Non-pigmented ciliary epithelial cell (primary cell): ENCODE measurements around the gene MYPN.
"Not testable (repeated sequence)": the region's sequence is repeated elsewhere in the genome, so short reads cannot be mapped to it uniquely, and the experiment has no call there.

ENCODE experiments used
- DNase-seq: peaks from one replicate; pipeline ENCODE4 v3.0.0-alpha.2; 2010; ENCODE audit warnings: low read depth

The MYPN gene

DNA sequence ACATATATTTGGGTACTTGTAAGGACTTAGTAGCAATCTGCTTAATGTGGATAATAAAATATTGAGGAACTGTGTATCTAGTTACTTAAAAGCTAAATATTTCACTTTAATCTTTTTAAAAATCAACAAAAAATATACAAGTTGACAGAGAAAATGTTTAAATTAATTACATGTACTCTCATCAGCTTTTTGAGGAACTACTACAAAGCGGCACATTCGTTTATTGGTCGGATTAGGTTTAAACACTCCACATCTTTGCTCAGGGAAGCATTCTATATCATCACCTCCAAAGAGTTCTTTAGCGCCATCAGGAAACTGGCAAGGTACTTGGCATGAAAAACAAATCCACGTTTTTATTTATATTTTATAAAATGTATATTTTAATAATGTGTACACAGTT is 121.0 kb downstream of the MYPN start:
- no peak for DNase-seq

DNA sequence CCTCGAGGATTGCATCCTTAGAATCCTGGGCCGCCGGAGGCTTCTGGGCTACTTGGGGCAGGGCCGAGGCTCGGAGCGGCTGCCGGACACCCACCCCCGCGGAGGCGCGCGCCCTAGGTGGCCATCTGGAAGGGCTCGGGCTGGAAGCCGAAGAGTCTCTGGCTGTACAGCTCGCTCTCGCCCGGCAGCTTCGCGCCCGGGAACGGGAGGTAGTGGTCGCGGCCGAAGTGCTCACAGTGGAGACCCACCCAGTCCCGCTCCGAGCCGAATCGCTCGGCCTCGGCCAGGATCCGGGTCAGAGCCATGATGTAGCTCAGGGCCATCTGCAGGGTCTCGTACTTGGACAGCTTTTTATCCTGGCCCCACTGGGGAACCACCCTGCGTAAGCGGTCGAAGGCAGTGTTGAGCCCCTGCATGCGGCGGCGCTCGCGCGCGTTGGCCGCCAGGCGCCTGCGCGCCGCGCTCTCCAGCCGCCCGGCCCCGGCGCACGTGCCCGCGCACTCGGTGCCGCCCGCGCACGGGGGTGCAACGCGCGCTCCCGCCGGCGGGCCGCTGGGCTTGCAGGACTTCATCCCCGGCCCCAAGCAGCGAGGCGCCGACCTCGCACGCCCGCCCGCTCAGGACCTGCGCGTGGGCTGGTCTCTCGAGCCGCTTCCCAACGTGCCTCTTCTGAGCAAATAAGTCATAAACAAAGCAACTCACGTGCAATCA is 122.0 kb downstream of the MYPN start:
- no peak for DNase-seq

DNA sequence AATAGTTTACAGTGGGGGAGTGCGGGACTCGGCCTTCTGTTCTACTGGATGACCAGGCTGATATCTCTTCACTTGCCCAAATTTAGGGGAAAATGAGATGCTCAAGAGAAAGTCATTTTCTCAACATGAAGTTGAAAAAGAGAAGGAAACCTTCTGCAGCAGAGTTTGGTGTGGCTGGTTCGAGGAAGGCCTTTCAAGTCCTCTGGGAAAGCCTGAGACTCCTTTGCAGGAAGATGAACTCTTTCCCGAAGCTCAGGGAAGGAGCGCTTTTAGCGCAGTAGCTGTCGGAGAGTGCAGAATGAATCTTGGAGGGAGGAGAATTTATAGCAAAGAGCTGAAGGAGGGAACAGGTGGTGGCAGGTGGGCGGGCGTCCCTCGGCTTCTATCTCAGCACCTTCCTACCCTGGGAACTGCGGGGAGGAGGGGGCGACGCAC is 122.5 kb downstream of the MYPN start, which contains the start of gene ATOH7:
Gene ATOH7 (minus strand): TSS at position 297 of the 435 bp plus-strand sequence. CDS start 436 bp downstream, outside the sequence.
- no peak for DNase-seq

DNA sequence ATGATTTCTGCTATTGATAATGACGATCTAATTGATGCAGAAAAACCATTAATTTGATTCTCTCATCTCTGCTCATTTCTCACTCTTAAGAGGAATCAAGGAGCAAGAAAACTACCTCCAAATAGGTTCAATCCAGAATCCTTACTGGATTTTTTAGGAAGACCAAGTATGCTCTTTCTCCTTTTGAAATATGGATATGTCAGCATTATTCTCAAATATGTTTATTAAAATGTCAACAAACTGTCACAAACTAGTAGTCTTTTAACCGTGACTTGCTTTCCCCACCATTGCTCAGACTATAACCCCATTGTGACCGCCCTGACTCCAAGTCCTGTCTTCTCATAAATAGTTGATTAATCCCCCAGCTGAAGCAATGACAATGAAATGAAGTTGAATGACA is 123.8 kb downstream of the MYPN start:
- DNase-seq = no peak

DNA sequence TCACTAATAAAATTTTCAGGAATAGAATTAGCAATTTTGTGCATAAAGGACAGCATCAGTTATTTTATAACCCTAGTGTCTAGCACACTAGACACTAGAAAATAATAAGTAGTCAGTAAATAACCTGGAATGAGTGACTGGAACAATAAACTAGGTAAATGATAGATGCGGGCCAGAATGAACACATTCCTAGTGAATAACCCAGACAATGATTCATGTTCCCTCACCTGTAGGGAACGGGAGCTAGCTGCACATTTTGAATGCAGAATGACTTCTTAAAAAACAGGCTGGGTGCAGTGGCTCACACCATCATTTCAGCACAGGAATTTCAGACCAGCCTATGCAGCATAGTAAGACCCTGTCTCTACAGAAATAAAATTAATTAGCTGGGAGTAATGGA is 125.8 kb downstream of the MYPN start:
- DNase-seq = no peak

DNA sequence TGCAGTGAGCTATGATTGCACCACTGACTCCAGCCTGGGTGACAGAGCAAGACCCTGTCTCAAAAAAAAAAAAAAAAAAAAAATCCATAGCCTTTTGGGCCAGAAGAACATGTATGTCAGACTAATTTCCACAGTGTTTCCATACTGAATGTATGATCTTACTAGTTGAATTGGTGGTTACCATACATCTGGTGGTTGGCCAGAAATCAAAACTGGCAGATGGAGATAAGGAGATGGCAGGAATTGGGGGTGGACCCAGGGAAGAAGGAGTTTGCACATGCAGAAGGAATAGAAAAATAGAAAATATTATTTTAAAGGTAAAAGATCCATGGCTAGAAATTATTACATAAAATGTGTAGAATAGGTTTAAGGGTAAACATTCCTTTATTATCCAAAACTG is 126.3 kb downstream of the MYPN start:
- DNase-seq = no peak

DNA sequence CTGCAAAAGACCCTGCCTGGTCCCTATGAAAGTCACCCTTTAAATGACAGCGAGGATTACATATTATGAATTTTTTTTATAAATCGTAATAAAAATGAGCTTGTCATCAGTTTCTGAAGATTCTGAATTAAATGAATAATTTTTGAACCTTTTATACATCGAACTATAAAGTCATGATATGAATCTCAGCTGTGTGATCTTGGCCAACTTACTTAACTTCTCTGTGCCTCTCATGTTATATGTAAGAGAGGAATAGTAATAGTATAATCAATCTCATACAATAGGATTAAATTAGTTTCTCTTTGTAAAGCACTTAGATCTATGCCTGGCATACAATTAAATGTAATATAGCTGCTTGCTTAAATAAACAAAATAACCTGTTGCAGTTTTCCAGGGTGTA is 127.9 kb downstream of the MYPN start:
- DNase-seq = no peak

DNA sequence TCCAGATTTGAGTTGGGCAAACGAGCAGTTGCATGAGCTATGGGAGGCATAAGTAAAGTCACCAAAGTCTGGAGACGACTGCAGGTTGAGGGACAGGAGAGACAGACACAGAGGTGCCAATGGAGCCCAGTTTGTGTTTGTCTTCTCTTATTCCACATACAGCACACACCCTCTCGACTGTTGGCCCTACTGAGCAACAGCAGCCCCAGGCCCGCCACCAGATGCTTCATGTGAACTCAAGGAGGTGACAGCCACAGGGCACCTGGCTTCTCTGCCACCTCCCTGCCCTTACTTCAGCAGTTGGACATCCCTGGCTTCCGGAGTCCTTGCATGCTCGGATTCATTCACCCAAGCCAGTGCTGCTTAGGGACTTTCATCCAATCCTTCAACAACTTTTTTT is 129.1 kb downstream of the MYPN start:
- DNase-seq = no peak

DNA sequence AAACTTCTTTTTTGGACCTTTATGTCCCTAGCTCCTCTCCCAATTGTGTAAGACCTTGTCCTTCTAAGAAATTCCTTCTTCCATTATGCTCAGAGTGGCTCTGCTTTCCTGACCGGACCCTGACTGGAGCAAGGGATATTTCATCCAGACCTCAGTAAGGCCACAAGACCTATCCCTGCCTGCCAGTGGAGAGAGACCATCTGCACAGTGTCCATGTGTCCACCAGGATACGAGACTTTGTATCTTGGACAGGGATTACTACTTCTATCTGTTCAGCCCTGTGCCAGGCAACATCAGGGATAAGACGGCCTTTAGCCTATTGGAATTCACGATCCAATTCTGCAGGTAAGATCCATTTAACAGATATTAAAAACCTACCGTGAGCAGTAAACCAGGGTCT is 129.8 kb downstream of the MYPN start:
- no peak for DNase-seq

DNA sequence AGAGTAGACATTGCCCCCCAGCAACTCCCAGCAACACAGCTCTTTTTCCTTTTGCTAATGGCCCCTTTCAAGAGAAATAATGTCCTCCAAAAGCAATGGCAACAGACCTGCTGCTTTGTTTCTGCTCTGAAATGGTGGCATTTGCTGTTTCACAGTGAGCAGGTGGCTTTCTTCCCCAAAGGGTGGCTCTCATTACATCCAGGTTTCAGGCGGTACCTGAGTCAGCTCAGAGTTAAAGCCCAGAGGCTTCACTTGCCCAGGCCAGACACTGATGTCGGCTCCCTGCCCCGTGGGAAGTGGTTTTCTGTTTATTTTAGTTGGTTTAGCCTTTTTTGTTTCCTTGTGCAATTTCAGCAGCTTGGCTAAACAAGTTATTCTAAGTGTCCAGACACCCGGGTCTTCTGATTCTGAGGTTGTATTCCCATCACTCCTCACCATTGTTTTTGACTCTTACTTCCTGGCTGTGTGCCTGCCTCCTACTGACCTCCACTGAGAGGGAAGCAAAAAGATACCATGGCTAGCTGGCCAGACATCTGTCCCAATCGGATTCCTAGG is 130.4 kb downstream of the MYPN start:
- DNase-seq = no peak

DNA sequence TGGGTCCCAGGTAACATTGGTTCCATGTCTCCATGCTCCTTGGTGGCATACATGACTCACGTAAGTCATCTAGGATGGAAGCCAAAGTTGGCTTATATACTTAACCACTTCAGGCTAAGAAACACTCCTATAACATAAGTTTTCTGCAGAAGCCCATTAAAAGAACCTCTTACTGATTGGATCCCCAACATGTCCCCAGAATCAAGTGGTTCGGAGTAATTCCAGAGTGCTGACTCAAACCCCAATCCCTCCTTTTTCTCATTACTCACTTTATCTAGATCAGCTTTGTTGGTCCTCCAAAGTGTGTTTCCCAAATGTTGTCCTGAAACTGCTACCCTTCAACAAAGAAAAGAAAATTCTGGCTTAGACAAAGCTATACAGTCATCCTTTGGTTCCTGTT is 132.8 kb downstream of the MYPN start:
- DNase-seq = no peak

DNA sequence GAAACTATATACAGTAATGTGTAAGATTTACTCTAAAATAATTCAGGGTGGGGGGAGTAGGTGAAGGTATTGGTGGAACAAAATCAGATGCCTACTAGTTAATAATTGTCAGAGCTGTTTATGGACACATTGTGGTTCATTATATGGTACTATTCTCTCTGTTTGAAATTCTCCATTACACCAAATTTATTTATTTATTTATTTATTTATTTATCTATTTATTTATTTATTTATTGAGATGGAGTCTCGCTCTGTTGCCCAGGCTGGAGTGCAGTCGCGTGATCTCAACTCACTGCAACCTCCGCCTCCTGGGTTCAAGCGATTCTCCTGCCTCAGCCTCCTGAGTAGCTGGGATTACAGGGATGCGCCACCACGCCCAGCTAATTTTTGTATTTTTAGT is 137.1 kb downstream of the MYPN start:
- DNase-seq = not testable (repeated sequence)

DNA sequence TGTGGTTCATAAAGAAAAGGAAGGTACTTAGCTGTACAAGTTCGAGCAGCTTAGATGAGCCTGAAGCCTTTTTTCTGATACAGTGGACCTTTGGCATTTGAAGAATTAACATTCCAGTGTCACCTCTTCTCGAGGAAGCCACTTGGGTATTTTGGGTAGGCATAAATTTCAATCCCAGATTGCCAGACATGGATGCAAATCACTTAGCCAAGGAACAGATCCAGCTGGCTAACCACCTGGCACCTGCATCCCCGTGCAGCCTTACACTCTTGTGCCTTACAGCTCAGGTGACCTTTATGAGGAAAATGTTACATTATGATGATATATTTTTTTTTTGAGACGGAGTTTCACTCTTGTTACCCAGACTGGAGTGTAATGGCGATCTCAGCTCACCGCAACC is 138.6 kb downstream of the MYPN start:
- no peak for DNase-seq

DNA sequence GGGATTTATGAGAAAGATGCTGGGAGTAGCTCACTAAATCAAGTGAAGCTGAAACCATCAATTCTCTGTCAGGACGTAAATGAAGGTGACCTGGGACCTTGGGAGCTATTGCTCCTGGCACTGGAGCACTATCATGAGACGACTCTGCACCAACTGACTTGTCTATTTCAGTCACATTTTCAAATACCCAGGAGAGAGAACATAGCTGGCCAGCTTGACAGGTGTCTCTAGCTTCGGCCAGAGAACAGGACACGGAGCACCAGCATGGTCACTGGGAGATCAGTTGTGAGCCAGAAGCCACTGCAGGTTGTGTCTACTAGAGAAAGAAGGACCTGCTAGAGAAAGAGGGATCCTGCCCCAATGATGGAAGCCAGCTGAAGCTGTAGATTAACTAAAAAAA is 140.0 kb downstream of the MYPN start:
- DNase-seq = no peak

DNA sequence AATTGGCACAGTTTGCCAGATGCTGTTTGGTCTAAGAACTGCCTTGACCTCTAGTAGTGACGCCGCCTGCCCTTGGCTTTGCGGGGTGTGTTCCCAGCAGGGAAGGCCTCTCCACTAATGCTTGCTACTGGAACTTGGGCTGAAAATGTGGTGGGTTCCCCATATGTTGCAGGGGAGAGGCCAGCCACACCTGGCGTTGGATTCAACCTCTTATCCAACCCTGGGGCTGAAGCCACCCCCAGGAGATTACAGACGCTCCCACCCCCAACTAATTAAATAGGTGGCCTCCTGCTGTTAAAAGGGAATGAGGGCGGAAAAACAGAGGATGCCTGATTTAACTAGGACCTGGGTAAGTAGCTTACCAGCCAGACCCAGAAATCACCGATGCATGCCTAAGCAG is 141.9 kb downstream of the MYPN start:
- DNase-seq = no peak

DNA sequence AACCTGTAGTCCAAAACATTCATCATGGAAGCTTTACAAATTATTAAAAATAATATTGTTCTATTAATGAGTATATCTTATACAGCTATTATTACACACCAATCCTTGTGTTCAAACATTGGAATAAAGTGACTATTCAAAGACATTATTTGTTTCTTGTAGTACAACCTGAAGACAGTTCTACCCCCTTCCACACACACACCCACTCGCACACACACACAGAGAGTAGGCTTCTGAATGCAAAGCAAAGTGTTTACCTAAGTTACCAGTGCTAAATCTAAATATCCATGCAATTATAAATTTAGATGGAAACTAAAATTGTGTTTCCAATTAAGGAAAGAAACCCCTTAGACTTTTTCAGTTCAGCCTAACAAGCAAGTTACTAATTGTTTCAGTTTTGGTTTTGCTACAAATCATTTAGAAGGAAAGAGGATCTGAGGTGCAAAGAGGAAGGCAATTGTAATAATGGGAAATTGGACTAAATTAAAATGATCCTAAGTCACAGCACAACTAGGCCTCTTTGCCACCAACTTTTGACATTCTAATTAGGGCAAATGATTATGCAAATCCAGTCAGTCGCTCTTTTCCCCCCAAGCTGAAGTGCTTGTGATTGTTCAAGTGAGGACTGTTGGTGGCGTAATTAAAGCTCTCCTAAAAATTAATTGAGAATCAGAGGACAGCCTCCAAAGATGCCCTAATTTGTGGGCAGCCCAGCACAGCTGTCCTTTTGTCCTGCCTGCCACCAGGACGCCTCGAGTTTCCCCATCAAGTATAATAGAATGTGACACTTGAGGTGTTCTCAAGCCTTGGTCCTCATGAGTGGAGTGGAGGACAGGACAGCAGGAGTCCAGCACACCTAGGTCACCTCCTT is 142.6 kb downstream of the MYPN start:
- DNase-seq = no peak

DNA sequence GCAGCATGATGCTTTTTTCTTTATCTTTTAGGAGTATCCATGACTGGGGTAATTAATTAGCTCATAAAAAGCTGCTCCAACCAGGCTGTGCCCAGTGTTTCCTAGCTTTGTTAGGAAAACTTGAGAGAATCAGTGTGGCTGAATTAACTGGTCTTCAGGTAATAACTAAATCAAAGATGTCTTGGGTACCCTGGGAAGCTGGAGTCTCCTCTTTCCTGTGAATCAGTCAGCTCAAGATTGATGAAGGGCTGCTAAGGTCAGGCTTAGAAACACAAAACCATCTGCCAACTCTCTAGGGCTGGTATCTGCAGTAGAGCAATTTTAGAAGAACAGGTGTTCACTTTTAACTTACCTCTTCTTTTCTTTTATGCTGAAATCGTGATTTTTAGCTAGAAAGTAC is 144.1 kb downstream of the MYPN start:
- DNase-seq = no peak

DNA sequence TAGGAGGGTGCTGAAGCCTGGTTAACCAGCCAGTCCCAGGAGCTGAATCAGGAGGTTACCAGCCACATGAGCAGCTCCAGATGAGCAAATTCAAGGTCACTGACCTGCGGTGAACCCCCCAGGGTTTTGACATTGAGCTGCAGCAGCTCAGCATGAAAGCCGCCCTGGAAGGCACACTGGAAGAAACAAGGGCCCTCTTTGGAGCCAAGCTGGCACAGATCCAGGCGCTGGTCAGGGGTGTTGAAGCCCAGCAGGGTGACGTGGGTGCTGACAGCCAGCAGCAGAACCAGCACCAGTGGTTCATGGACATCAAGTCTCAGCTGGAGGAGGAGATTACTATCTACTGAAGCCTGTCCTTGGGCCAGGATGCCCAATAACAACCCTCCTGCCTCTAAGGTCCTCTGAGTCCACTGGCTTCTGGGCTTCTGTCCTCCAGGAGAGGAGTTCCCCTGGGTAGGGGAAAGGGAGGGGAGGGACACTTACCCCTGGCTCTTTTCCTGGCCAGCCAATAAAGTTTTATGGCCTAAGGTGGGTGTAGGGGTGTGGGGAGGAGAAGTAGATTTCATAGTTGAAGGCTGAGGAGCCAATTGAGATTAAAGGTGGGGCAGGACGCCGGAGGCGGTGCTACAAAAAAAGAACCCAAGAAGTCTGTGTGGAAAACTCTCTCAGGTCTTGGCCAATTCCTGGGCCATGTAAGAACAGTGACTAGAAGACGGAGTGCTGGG is 152.0 kb downstream of the MYPN start:
- no peak for DNase-seq
